Coronary artery (tissue), 2 donors: ENCODE measurements around the gene GRHL3.

Experiments
- DNase-seq: peaks from one replicate; pipeline ENCODE4 v3.0.0-alpha.2; 2017; ENCODE audit warnings: low spot score
- H3K27ac ChIP-seq, 2 donors: fragments of 200-600 bp; sonication (generic); one replicate each; pipeline ENCODE4 v1.5.1; 2016 to 2019
- H3K4me3 ChIP-seq: fragments of 200-600 bp; sonication (generic); 2 replicates; pipeline ENCODE4 v1.5.1; 2016; ENCODE audit warnings: mild to moderate bottlenecking, moderate library complexity
- TF ChIP-seq, protein P1 (sequence below): fragments of 200-600 bp; sonication (generic); IDR thresholded peaks from one replicate; pipeline ENCODE4 v1.5.1; 2019; ENCODE audit warnings: antibody characterized with exemption

The GRHL3 gene

GRCh38 chr1:24279590-24280232, 39.4 kb upstream of the GRHL3 start:
- no peak for DNase-seq
- Histone ChIP-seq H3K4me3 (no peak overlapping the region), H3K27ac (no peak overlapping the region)
- TF ChIP-seq, protein P1, sequence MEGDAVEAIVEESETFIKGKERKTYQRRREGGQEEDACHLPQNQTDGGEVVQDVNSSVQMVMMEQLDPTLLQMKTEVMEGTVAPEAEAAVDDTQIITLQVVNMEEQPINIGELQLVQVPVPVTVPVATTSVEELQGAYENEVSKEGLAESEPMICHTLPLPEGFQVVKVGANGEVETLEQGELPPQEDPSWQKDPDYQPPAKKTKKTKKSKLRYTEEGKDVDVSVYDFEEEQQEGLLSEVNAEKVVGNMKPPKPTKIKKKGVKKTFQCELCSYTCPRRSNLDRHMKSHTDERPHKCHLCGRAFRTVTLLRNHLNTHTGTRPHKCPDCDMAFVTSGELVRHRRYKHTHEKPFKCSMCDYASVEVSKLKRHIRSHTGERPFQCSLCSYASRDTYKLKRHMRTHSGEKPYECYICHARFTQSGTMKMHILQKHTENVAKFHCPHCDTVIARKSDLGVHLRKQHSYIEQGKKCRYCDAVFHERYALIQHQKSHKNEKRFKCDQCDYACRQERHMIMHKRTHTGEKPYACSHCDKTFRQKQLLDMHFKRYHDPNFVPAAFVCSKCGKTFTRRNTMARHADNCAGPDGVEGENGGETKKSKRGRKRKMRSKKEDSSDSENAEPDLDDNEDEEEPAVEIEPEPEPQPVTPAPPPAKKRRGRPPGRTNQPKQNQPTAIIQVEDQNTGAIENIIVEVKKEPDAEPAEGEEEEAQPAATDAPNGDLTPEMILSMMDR: no peak

DNA sequence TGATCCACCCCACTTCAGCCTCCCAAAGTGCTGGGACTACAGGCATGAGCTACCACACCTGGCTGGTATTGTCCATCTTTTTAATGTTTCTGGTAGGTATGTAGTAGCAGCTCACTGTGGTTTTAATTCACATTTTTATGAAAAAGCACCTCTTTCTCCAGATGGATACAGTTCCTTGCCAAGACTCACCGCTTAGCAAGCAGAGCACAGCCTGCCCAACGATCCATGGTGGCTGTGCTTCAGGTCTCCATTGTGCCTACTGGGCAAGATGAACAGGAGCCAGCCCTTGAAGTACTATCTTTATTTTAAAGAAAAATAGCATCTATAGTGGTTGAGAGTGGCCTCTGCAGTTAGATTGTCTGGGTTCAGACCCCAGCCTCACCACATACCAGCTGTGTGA, 37.6 kb upstream of the GRHL3 start:
- no peak for DNase-seq
- TF ChIP-seq, protein P1: no peak
- Histone ChIP-seq H3K27ac (no peak overlapping the region), H3K4me3 (no peak overlapping the region)

DNA sequence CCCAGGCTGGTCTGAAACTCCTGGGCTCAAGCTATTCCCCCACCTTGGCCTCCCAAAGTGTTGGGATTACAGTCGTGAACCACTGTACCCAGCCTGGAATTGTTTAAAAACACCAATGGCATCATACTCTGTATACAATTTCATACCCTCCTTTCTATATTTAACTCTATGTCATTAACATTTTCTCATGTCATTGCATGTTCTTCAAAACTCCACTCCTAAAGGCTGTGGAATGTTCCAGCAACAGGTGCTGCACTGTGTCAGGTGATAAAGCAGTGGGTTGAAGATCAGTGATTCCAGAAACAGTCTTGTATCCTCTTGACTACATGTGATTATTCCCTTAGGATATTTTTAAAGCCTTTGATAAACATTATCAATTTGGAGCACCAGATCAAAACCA, 36.7 kb upstream of the GRHL3 start:
- H3K27ac ChIP-seq: no peak overlapping the region
- no peak for DNase-seq
- TF ChIP-seq, protein P1: no peak
- H3K4me3 ChIP-seq: no peak overlapping the region

- TF ChIP-seq, protein P1: no peak
- Histone ChIP-seq H3K27ac (no peak overlapping the region), H3K4me3 (no peak overlapping the region)
- DNase-seq: no peak
Observed at GRCh38 chr1:24283326-24284155, 35.6 kb upstream of the GRHL3 start.

DNA sequence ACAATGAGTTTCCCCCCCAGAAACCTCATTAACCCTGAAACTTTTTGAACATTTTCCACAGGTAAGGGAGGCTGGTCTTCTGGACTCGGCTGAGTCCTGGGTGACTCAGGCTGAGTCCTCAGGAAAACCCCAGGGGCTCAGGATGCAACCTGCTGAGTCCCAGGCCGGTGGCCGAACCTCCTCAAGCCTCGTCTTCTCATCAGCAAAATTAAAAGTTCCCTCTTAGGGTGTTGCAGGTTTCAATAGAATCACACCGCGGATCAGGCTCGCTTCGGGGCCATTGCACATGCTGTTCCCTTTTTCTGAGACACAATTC, 35.0 kb upstream of the GRHL3 start:
- Histone ChIP-seq H3K27ac (no peak overlapping the region), H3K4me3 (no peak overlapping the region)
- TF ChIP-seq, protein P1: no peak
- no peak for DNase-seq

- TF ChIP-seq, protein P1: no peak
- no peak overlapping the region for H3K4me3 ChIP-seq
- H3K27ac ChIP-seq: no peak overlapping the region
- no peak for DNase-seq
Observed at GRCh38 chr1:24285231-24285630, 33.9 kb upstream of the GRHL3 start.
